ENCODE results near the gene CHPF.

CHPF gene

DNA sequence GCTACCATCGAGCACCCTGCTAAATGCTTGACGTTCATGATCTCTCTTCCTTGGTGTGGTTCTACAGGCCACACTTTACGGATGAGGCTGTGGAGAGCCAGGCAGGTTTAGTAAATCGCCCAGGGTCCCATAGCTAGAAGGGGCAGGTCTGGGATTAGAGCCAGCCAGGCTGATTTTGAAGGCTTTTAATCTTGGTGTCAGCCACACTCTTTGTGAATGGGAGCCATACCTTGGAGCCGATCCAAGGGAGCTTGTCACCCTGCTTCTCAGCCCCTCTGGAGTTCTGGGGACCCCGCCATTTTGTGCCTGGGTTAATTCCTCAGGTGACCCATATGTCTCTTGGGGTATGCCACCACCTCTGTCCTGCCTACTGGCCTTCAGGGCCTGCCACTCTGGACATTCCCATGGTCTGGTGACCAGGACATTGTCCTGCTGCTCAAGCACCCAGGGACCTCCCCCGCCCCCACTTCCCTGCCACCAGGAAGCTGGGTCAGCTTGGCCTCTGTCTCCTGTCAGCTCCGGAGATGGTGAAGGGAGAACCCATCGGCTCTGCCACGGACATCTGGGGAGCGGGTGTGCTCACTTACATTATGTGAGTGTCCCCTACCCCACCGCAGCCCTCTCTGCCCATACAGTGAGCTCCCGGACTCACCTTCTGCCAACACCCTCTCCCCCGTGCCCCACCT is 52.2 kb downstream of the CHPF start:
- H3K4me3 ChIP-seq (replicated peaks in 1 of 2; ENCODE audit: low read depth in 2 of 2, low read length in 2 of 2): no peak overlapping the region
- TF ChIP-seq CTCF (IDR thresholded peaks at IDR 0.05; ENCODE audit: low read depth, low read length): no peak
- no peak for DNase-seq (ENCODE audit: low read depth in 2 of 2)

- DNase-seq (ENCODE audit: low read depth in 2 of 2): no peak
- no peak overlapping the region for H3K4me3 ChIP-seq (replicated peaks in 1 of 2; ENCODE audit: low read depth in 2 of 2, low read length in 2 of 2)
- no peak for TF ChIP-seq CTCF (IDR thresholded peaks at IDR 0.05; ENCODE audit: low read depth, low read length)
Observed at GRCh38 chr2:219490600-219491130, 52.9 kb downstream of the CHPF start.

- no peak for DNase-seq (ENCODE audit: low read depth in 2 of 2)
- H3K4me3 ChIP-seq (replicated peaks in 1 of 2; ENCODE audit: low read depth in 2 of 2, low read length in 2 of 2): no peak overlapping the region
- no peak for TF ChIP-seq CTCF (IDR thresholded peaks at IDR 0.05; ENCODE audit: low read depth, low read length)
Observed at GRCh38 chr2:219490186-219490585, 53.4 kb downstream of the CHPF start.

DNA sequence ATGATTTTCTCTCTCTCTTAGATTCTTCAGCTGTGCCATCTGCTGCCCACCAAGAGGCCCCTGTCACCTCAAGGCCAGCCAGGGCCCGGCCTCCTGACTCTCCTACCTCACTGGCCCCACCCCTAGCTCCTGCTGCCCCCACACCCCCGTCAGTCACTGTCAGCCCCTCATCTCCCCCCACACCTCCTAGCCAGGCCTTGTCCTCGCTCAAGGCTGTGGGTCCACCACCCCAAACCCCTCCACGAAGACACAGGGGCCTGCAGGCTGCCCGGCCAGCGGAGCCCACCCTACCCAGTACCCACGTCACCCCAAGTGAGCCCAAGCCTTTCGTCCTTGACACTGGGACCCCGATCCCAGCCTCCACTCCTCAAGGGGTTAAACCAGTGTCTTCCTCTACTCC is 54.3 kb downstream of the CHPF start:
- TF ChIP-seq CTCF (IDR thresholded peaks at IDR 0.05; ENCODE audit: low read depth, low read length): no peak
- no peak for DNase-seq (ENCODE audit: low read depth in 2 of 2)
- H3K4me3 ChIP-seq (replicated peaks in 1 of 2; ENCODE audit: low read depth in 2 of 2, low read length in 2 of 2): no peak overlapping the region
